ENCODE measurements around the gene PATJ. TPM values are rescaled to one million over a fixed set of nuclear protein-coding genes. Genes with fewer than 3 reads are reported as not detected.

PATJ gene
- polyA plus RNA-seq, 1 donor (not counting 4 experiments of a cell fraction or from before 2014, with no cell fraction given) = 28.1 TPM

DNA sequence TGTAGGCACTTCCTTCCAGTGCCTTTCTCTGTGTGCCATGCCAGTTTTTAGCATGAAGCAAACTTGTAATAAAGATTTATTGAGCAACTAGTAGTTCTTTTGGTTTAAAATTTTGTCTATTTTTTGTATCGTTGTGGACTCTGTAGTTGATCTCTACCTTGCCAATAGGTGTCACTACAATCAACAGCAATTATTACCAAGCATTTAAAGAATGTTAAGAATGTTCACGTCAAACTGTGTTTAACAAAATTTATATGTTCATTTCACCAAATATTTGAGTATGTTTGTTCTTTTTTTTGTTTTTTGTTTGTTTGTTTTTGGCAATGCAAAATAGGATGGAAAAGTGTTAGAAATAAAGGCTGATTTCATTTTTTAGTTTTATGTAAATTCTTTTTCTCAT, 208.1 kb downstream of the PATJ start:
- Histone ChIP-seq H3K27me3 (ENCODE audit: control insufficient read depth, extremely low read depth, insufficient read depth, low read length) (no peaks in the 10 kb centered on the region), H3K36me3 (ENCODE audit: control insufficient read depth in 2 of 2, extremely low read depth in 1 of 2, insufficient read depth in 2 of 2, low read length in 2 of 2) (no peaks in the 10 kb centered on the region), H3K4me2 (ENCODE audit: control insufficient read depth, extremely low read depth, insufficient read depth, low read depth, low read length) (no peak overlapping the region), H3K9me1 (ENCODE audit: control insufficient read depth, extremely low read depth, insufficient read depth, low read length) (no peaks in the 10 kb centered on the region), H2AFZ (ENCODE audit: control insufficient read depth, low read length) (no peak overlapping the region), H3K9me3 (ENCODE audit: control insufficient read depth, low read depth, low read length) (no peaks in the 10 kb centered on the region), H3K27ac (ENCODE audit: control insufficient read depth, insufficient read depth, low read length) (no peak overlapping the region), H3K79me2 (ENCODE audit: control insufficient read depth, insufficient read depth, low read length) (no peaks in the 10 kb centered on the region), H3K4me3 (ENCODE audit: control insufficient read depth in 2 of 3, extremely low read depth in 1 of 3, insufficient read depth in 2 of 3, low read depth in 1 of 3, low read length in 3 of 3) (no peak overlapping the region), H3K4me1 (ENCODE audit: control insufficient read depth, extremely low read depth, insufficient read depth, low read length) (peaks cover 22% of the 10 kb centered on the region), H4K20me1 (ENCODE audit: control insufficient read depth, extremely low read depth, insufficient read depth, low read length) (peaks cover 2% of the 10 kb centered on the region), H3K9ac (ENCODE audit: control insufficient read depth, extremely low read depth, insufficient read depth, low read length) (no peak overlapping the region)
- no peak for TF ChIP-seq EZH2 (IDR thresholded peaks at IDR 0.05; ENCODE audit: low read length)
- TF ChIP-seq, protein P1, sequence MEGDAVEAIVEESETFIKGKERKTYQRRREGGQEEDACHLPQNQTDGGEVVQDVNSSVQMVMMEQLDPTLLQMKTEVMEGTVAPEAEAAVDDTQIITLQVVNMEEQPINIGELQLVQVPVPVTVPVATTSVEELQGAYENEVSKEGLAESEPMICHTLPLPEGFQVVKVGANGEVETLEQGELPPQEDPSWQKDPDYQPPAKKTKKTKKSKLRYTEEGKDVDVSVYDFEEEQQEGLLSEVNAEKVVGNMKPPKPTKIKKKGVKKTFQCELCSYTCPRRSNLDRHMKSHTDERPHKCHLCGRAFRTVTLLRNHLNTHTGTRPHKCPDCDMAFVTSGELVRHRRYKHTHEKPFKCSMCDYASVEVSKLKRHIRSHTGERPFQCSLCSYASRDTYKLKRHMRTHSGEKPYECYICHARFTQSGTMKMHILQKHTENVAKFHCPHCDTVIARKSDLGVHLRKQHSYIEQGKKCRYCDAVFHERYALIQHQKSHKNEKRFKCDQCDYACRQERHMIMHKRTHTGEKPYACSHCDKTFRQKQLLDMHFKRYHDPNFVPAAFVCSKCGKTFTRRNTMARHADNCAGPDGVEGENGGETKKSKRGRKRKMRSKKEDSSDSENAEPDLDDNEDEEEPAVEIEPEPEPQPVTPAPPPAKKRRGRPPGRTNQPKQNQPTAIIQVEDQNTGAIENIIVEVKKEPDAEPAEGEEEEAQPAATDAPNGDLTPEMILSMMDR (optimal IDR thresholded peaks at IDR 0.05 in 1 of 3, IDR thresholded peaks at IDR 0.05 in 1 of 3, conservative IDR thresholded peaks at IDR 0.05 in 1 of 3; ENCODE audit: extremely low read depth in 1 of 3, insufficient read depth in 2 of 3, low read length in 3 of 3) = peak in 2 of 3 experiments; percentile 24 to 30
- dilution Hi-C loops (cut with MboI; ENCODE audit: extremely low pct_ligation_motif_present, low sequenced_read_pairs) = no loop called here
- DNase-seq (ENCODE audit: low read depth, low spot score) (no peak), FAIRE-seq (peak; percentile 60)

DNA sequence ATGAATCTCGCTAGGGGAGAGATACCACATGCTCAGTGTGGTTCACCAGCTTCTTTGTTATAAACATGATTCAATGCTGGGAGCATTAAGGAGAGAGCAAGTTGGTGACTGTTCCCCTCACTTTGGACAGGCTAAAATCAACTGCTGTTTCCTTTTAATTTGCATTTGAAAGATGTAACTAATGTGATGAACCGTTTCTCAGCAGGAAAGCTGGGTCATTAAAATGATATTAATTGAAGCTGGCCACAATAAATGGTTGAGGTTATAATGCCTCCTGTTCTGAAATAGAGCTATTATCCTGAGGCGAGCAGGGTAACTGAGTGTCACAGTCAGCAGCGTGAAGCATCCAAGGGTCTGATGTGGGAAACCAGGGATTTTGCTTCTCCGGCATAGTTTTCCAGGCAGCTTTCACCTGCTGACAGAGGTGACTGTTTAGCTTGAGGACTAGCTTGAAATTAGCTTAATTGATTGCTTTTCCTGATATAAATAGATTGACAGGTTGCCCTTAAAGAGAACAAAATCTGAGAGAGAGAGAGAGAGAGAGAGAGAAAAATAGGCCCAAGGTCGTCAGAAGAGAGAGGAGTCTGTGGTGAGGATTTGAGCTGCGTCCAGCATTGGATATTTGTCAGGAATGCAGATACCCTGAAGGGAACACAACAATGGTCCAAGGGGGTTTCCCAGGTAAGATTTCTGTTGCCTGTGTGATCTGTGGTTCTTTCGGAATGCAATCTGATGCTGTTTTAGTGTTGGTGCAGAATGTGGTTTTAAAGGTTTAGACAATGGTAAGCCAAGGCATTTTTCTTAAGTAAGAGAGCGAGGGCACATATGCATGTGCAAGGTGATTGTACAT, 209.7 kb downstream of the PATJ start:
- H3K9ac ChIP-seq (ENCODE audit: control insufficient read depth, extremely low read depth, insufficient read depth, low read length) = peak overlapping the region; percentile 55
- no peak for TF ChIP-seq EZH2 (IDR thresholded peaks at IDR 0.05; ENCODE audit: low read length)
- TF ChIP-seq, protein P1 (optimal IDR thresholded peaks at IDR 0.05 in 1 of 3, IDR thresholded peaks at IDR 0.05 in 1 of 3, conservative IDR thresholded peaks at IDR 0.05 in 1 of 3; ENCODE audit: extremely low read depth in 1 of 3, insufficient read depth in 2 of 3, low read length in 3 of 3) = no peak

More for the DNA sequence above, 209.7 kb downstream of the PATJ start:
- dilution Hi-C loops (cut with MboI; ENCODE audit: extremely low pct_ligation_motif_present, low sequenced_read_pairs) = no loop called here
- Histone ChIP-seq H3K4me1 (ENCODE audit: control insufficient read depth, extremely low read depth, insufficient read depth, low read length) (peaks cover 22% of the 10 kb centered on the region), H3K9me1 (ENCODE audit: control insufficient read depth, extremely low read depth, insufficient read depth, low read length) (no peaks in the 10 kb centered on the region), H3K9me3 (ENCODE audit: control insufficient read depth, low read depth, low read length) (no peaks in the 10 kb centered on the region), H3K4me3 (ENCODE audit: control insufficient read depth in 2 of 3, extremely low read depth in 1 of 3, insufficient read depth in 2 of 3, low read depth in 1 of 3, low read length in 3 of 3) (peak overlapping the region in 2 of 3 experiments; percentile 9 to 28), H3K27ac (ENCODE audit: control insufficient read depth, insufficient read depth, low read length) (peak overlapping the region; percentile 64), H3K36me3 (ENCODE audit: control insufficient read depth in 2 of 2, extremely low read depth in 1 of 2, insufficient read depth in 2 of 2, low read length in 2 of 2) (no peaks in the 10 kb centered on the region), H2AFZ (ENCODE audit: control insufficient read depth, low read length) (no peak overlapping the region), H3K79me2 (ENCODE audit: control insufficient read depth, insufficient read depth, low read length) (no peaks in the 10 kb centered on the region), H3K27me3 (ENCODE audit: control insufficient read depth, extremely low read depth, insufficient read depth, low read length) (no peaks in the 10 kb centered on the region), H4K20me1 (ENCODE audit: control insufficient read depth, extremely low read depth, insufficient read depth, low read length) (peaks cover 2% of the 10 kb centered on the region), H3K4me2 (ENCODE audit: control insufficient read depth, extremely low read depth, insufficient read depth, low read depth, low read length) (peak overlapping the region; percentile 65)
- peak; percentile 99 for FAIRE-seq
- DNase-seq (ENCODE audit: low read depth, low spot score) = peak; percentile 32

Data from keratinocyte (primary cell).